ENCODE data around the gene MRPL33. TPM values are rescaled to one million over a fixed set of nuclear protein-coding genes. Genes with fewer than 3 reads are reported as not detected.

The MRPL33 gene
- polyA plus RNA-seq, 4 donors: 111 to 156 (median 127) TPM

DNA sequence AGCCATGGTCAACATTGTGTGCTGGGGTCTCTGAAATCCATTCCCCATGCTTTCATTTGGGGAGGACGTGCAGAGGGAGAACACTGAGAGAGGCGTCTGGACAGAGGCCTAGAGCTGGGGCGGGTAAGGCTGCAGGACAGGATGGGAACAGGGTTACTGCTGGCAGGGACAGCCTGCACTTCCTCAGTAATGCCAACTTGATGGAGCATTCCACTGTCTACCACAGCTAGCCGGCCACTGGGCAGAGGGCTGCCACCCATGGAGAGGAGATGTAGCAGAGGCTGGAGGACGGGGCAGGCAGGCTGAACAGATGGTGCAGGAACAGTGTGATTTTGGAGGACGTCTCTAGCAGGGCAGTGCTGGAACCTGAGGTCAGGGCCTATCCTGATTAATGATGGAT, 29.3 kb downstream of the MRPL33 start:
- peaks cover 0 to 4% (median 0%) of the 10 kb centered on the region in 3 donors for H3K4me1 ChIP-seq (ENCODE audit: control insufficient read depth in 3 of 3, insufficient read depth in 2 of 3, low read depth in 1 of 3, low read length in 2 of 3)
- FAIRE-seq (no peak), DNase-seq (no peak)
- no peak overlapping the region for H3K27ac ChIP-seq (ENCODE audit: low read depth in 1 of 3, low read length in 2 of 3)
- no peak overlapping the region for H3K4me3 ChIP-seq (ENCODE audit: low read depth in 1 of 3, low read length in 3 of 3)
- H3K36me3 ChIP-seq (ENCODE audit: control insufficient read depth in 3 of 3, insufficient read depth in 2 of 3, low read depth in 1 of 3, low read length in 3 of 3): peaks cover 0 to 40% (median 3%) of the 10 kb centered on the region in 3 donors
- 90 to 95% (median 94%) methylated on average over 6 of the region's 6 CpGs for WGBS, 3 donors
- no peaks in the 10 kb centered on the region for H3K9me3 ChIP-seq (ENCODE audit: control insufficient read depth in 2 of 2, insufficient read depth in 1 of 2, low read depth in 1 of 2, low read length in 1 of 2)
- H3K27me3 ChIP-seq (ENCODE audit: control insufficient read depth in 3 of 3, insufficient read depth in 3 of 3, low read length in 3 of 3): no peaks in the 10 kb centered on the region

GRCh38 chr2:27802547-27802946, 31.0 kb downstream of the MRPL33 start:
- DNase-seq (no peak), FAIRE-seq (no peak)
- no peaks in the 10 kb centered on the region for H3K9me3 ChIP-seq (ENCODE audit: control insufficient read depth in 2 of 2, insufficient read depth in 1 of 2, low read depth in 1 of 2, low read length in 1 of 2)
- no peak overlapping the region for H3K27ac ChIP-seq (ENCODE audit: low read depth in 1 of 3, low read length in 2 of 3)
- peaks cover 0 to 30% (median 3%) of the 10 kb centered on the region in 3 donors for H3K36me3 ChIP-seq (ENCODE audit: control insufficient read depth in 3 of 3, insufficient read depth in 2 of 3, low read depth in 1 of 3, low read length in 3 of 3)
- H3K4me3 ChIP-seq (ENCODE audit: low read depth in 1 of 3, low read length in 3 of 3): no peak overlapping the region
- WGBS, 3 donors: 95 to 97% (median 97%) methylated on average over 6 of the region's 6 CpGs
- H3K27me3 ChIP-seq (ENCODE audit: control insufficient read depth in 3 of 3, insufficient read depth in 3 of 3, low read length in 3 of 3): no peaks in the 10 kb centered on the region
- peaks cover 0 to 4% (median 0%) of the 10 kb centered on the region in 3 donors for H3K4me1 ChIP-seq (ENCODE audit: control insufficient read depth in 3 of 3, insufficient read depth in 2 of 3, low read depth in 1 of 3, low read length in 2 of 3)

DNA sequence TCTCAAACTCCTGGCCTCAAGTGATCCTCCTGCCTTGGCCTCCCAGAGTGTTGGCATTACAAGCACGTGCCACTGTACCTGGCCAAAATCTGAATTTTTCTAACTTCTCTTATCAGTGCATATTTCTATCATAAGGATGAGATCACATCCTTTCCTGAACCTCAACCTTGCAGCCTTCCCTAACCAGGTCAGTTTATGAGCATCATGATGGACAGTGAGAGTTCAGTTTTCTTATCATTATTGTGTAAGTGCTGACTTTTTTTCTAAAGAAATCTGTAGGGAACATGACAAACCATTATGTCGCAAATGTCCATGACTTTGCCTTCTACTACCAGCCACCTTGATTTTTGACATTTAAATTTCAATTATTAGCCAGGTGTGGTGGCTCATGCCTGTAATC, 31.5 kb downstream of the MRPL33 start:
- DNase-seq (no peak), FAIRE-seq (no peak)
- Histone ChIP-seq H3K4me1 (ENCODE audit: control insufficient read depth in 3 of 3, insufficient read depth in 2 of 3, low read depth in 1 of 3, low read length in 2 of 3) (peaks cover 0 to 4% (median 0%) of the 10 kb centered on the region in 3 donors), H3K27me3 (ENCODE audit: control insufficient read depth in 3 of 3, insufficient read depth in 3 of 3, low read length in 3 of 3) (no peaks in the 10 kb centered on the region), H3K4me3 (ENCODE audit: low read depth in 1 of 3, low read length in 3 of 3) (no peak overlapping the region), H3K9me3 (ENCODE audit: control insufficient read depth in 2 of 2, insufficient read depth in 1 of 2, low read depth in 1 of 2, low read length in 1 of 2) (no peaks in the 10 kb centered on the region), H3K36me3 (ENCODE audit: control insufficient read depth in 3 of 3, insufficient read depth in 2 of 3, low read depth in 1 of 3, low read length in 3 of 3) (peaks cover 0 to 27% (median 3%) of the 10 kb centered on the region in 3 donors), H3K27ac (ENCODE audit: low read depth in 1 of 3, low read length in 2 of 3) (no peak overlapping the region)
- 94 to 100% (median 94%) methylated on average over 2 of the region's 2 CpGs for WGBS, 3 donors

DNA sequence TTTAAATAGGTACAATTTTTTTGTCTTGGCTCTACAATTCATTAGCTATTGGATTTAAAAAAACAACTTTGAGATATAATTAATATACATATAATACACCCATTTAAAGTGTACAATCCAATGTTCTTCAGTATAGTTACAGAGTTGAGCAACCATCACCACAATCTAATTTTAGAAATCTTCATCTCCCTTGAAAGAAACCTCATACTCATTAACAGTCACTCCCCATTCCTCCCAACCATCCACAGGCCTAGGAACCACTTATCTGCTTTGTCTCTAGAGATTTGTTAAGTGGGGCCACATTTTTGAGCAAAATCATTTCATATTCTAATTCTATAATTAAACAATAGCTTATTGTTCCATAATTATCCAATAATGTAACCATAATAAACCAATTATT, 32.6 kb downstream of the MRPL33 start:
- DNase-seq (no peak), FAIRE-seq (no peak)

GRCh38 chr2:27805180-27805579, 33.7 kb downstream of the MRPL33 start:
- DNase-seq: no peak
- no peak for FAIRE-seq
- Histone ChIP-seq H3K36me3 (ENCODE audit: control insufficient read depth in 3 of 3, insufficient read depth in 2 of 3, low read depth in 1 of 3, low read length in 3 of 3) (peaks cover 0 to 24% (median 0%) of the 10 kb centered on the region in 3 donors), H3K4me3 (ENCODE audit: low read depth in 1 of 3, low read length in 3 of 3) (no peak overlapping the region), H3K27ac (ENCODE audit: low read depth in 1 of 3, low read length in 2 of 3) (no peak overlapping the region), H3K9me3 (ENCODE audit: control insufficient read depth in 2 of 2, insufficient read depth in 1 of 2, low read depth in 1 of 2, low read length in 1 of 2) (no peaks in the 10 kb centered on the region), H3K4me1 (ENCODE audit: control insufficient read depth in 3 of 3, insufficient read depth in 2 of 3, low read depth in 1 of 3, low read length in 2 of 3) (peaks cover 0 to 4% (median 0%) of the 10 kb centered on the region in 3 donors), H3K27me3 (ENCODE audit: control insufficient read depth in 3 of 3, insufficient read depth in 3 of 3, low read length in 3 of 3) (no peaks in the 10 kb centered on the region)
- 71 to 86% (median 81%) methylated on average over 3 of the region's 3 CpGs for WGBS, 3 donors

More for the DNA sequence above, 32.6 kb downstream of the MRPL33 start:
- peaks cover 0 to 4% (median 0%) of the 10 kb centered on the region in 3 donors for H3K4me1 ChIP-seq (ENCODE audit: control insufficient read depth in 3 of 3, insufficient read depth in 2 of 3, low read depth in 1 of 3, low read length in 2 of 3)
- no peak overlapping the region for H3K4me3 ChIP-seq (ENCODE audit: low read depth in 1 of 3, low read length in 3 of 3)
- no peaks in the 10 kb centered on the region for H3K9me3 ChIP-seq (ENCODE audit: control insufficient read depth in 2 of 2, insufficient read depth in 1 of 2, low read depth in 1 of 2, low read length in 1 of 2)
- H3K27ac ChIP-seq (ENCODE audit: low read depth in 1 of 3, low read length in 2 of 3): no peak overlapping the region
- peaks cover 0 to 29% (median 0%) of the 10 kb centered on the region in 3 donors for H3K36me3 ChIP-seq (ENCODE audit: control insufficient read depth in 3 of 3, insufficient read depth in 2 of 3, low read depth in 1 of 3, low read length in 3 of 3)
- no peaks in the 10 kb centered on the region for H3K27me3 ChIP-seq (ENCODE audit: control insufficient read depth in 3 of 3, insufficient read depth in 3 of 3, low read length in 3 of 3)

DNA sequence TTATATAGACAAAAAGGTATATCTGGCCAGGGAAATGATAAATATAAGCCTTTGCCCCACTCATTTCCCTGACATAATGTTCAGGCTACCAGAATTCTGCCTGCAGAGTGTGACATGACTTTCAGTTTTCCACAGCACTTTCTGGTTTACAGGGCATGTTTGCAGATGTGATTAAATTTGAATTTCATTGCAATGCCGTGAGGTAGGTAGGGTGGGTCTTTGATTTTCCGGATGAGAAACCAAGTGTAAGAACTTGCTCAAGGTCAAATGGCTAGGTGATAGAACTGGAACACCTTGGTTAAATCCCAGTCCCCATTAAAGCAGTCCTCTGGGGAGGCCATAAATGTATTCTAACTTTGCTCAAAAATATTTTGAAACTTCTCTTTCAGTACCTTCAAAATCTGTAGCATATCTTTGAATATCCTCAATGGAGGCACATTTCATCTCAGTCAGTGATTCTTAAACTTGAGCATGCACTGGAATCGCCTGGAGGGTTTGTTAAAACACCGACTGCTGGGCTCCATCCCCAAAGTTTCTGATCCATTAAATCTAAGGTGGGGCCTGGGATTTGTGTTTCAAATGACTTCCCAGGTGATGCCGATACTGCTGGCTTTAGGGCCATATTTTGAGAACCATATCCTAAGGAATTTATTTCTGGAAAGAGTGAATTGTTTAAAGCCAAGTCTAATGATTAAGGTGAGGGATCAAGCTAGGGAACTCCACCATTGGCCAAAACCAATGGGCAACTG, 35.0 kb downstream of the MRPL33 start:
- Histone ChIP-seq H3K4me3 (ENCODE audit: low read depth in 1 of 3, low read length in 3 of 3) (no peak overlapping the region), H3K4me1 (ENCODE audit: control insufficient read depth in 3 of 3, insufficient read depth in 2 of 3, low read depth in 1 of 3, low read length in 2 of 3) (no peaks in the 10 kb centered on the region), H3K27me3 (ENCODE audit: control insufficient read depth in 3 of 3, insufficient read depth in 3 of 3, low read length in 3 of 3) (no peaks in the 10 kb centered on the region), H3K9me3 (ENCODE audit: control insufficient read depth in 2 of 2, insufficient read depth in 1 of 2, low read depth in 1 of 2, low read length in 1 of 2) (no peaks in the 10 kb centered on the region), H3K27ac (ENCODE audit: low read depth in 1 of 3, low read length in 2 of 3) (no peak overlapping the region), H3K36me3 (ENCODE audit: control insufficient read depth in 3 of 3, insufficient read depth in 2 of 3, low read depth in 1 of 3, low read length in 3 of 3) (peaks cover 0 to 23% (median 0%) of the 10 kb centered on the region in 3 donors)
- WGBS, 3 donors: 89 to 95% (median 90%) methylated on average over 5 of the region's 5 CpGs
- FAIRE-seq (no peak), DNase-seq (no peak)

- H3K27ac ChIP-seq (ENCODE audit: low read depth in 1 of 3, low read length in 2 of 3): no peak overlapping the region
- no peaks in the 10 kb centered on the region for H3K9me3 ChIP-seq (ENCODE audit: control insufficient read depth in 2 of 2, insufficient read depth in 1 of 2, low read depth in 1 of 2, low read length in 1 of 2)
- peaks cover 0 to 23% (median 0%) of the 10 kb centered on the region in 3 donors for H3K36me3 ChIP-seq (ENCODE audit: control insufficient read depth in 3 of 3, insufficient read depth in 2 of 3, low read depth in 1 of 3, low read length in 3 of 3)
- no peak overlapping the region for H3K4me3 ChIP-seq (ENCODE audit: low read depth in 1 of 3, low read length in 3 of 3)
- FAIRE-seq (no peak), DNase-seq (peak; percentile 36 to 55)
- no peaks in the 10 kb centered on the region for H3K27me3 ChIP-seq (ENCODE audit: control insufficient read depth in 3 of 3, insufficient read depth in 3 of 3, low read length in 3 of 3)
- no peaks in the 10 kb centered on the region for H3K4me1 ChIP-seq (ENCODE audit: control insufficient read depth in 3 of 3, insufficient read depth in 2 of 3, low read depth in 1 of 3, low read length in 2 of 3)
- 46 to 74% (median 46%) methylated on average over 4 of the region's 4 CpGs for WGBS, 3 donors
Measured at GRCh38 chr2:27807476-27807875, 36.0 kb downstream of the MRPL33 start.

DNA sequence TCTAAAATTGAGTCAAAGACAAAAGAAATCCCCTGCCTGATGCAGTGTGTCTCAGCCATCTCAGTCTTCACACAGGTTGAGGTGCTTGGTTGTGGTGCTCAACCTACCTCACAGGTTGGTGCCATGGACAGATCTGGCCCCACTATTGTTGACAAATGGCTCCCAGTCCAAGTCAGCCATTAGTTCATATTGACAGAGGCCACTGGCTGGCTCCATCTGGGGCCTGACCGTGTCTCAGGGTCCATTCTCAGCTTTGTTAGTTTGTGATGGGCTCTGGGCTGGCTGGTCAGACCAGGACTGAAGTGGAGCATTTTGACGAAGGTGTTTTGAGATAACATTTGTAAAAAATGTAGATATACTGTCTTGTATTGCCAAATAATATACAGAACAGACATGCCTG, 36.9 kb downstream of the MRPL33 start:
- Histone ChIP-seq H3K9me3 (ENCODE audit: control insufficient read depth in 2 of 2, insufficient read depth in 1 of 2, low read depth in 1 of 2, low read length in 1 of 2) (no peaks in the 10 kb centered on the region), H3K27ac (ENCODE audit: low read depth in 1 of 3, low read length in 2 of 3) (no peak overlapping the region), H3K36me3 (ENCODE audit: control insufficient read depth in 3 of 3, insufficient read depth in 2 of 3, low read depth in 1 of 3, low read length in 3 of 3) (peaks cover 0 to 20% (median 0%) of the 10 kb centered on the region in 3 donors), H3K4me1 (ENCODE audit: control insufficient read depth in 3 of 3, insufficient read depth in 2 of 3, low read depth in 1 of 3, low read length in 2 of 3) (no peaks in the 10 kb centered on the region), H3K27me3 (ENCODE audit: control insufficient read depth in 3 of 3, insufficient read depth in 3 of 3, low read length in 3 of 3) (no peaks in the 10 kb centered on the region), H3K4me3 (ENCODE audit: low read depth in 1 of 3, low read length in 3 of 3) (no peak overlapping the region)
- FAIRE-seq (no peak), DNase-seq (no peak)
- WGBS, 3 donors: 88 to 98% (median 93%) methylated on average over 2 of the region's 2 CpGs

DNA sequence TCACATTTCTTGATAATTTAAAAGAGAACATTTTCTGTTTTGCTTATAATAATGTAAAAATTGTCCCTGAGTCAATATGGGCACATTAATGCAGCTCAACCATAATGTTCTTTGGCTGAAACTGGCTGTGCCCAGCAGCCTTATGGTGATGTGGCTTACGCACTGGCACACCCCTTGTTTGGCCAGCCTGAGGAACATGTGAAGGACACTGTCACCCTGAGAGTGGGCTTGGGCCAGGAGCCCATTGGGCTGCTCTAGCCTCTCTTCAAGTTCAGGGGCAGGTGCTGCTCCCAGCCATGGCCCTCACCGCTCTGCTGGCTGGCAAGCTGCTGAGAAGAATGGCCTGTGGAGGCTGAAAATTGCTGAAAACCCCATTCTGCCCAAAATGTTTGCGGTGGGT, 37.5 kb downstream of the MRPL33 start:
- peaks cover 0 to 19% (median 0%) of the 10 kb centered on the region in 3 donors for H3K36me3 ChIP-seq (ENCODE audit: control insufficient read depth in 3 of 3, insufficient read depth in 2 of 3, low read depth in 1 of 3, low read length in 3 of 3)
- H3K4me1 ChIP-seq (ENCODE audit: control insufficient read depth in 3 of 3, insufficient read depth in 2 of 3, low read depth in 1 of 3, low read length in 2 of 3): no peaks in the 10 kb centered on the region
- DNase-seq (no peak), FAIRE-seq (no peak)
- WGBS, 3 donors: 96 to 100% (median 100%) methylated on average over 3 of the region's 3 CpGs
- no peaks in the 10 kb centered on the region for H3K27me3 ChIP-seq (ENCODE audit: control insufficient read depth in 3 of 3, insufficient read depth in 3 of 3, low read length in 3 of 3)
- no peak overlapping the region for H3K27ac ChIP-seq (ENCODE audit: low read depth in 1 of 3, low read length in 2 of 3)
- no peaks in the 10 kb centered on the region for H3K9me3 ChIP-seq (ENCODE audit: control insufficient read depth in 2 of 2, insufficient read depth in 1 of 2, low read depth in 1 of 2, low read length in 1 of 2)
- no peak overlapping the region for H3K4me3 ChIP-seq (ENCODE audit: low read depth in 1 of 3, low read length in 3 of 3)
